HEK293T (cell line): ENCODE data around the gene RAB32.

ENCODE experiments used
- BHLHE40 ChIP-seq: fragments of 450-650 bp; IDR thresholded peaks from 2 replicates; pipeline ENCODE4 v1.6.1; 2016; ENCODE audit warnings: mild to moderate bottlenecking, moderate library complexity, borderline replicate concordance
- FOXA1 ChIP-seq: fragments of 450-650 bp; IDR thresholded peaks from 2 replicates; pipeline ENCODE4 v1.6.1; 2016; ENCODE audit warnings: mild to moderate bottlenecking
- HDGF ChIP-seq: fragments of 450-650 bp; IDR thresholded peaks from 2 replicates; pipeline ENCODE4 v1.6.1; 2017; ENCODE audit warnings: antibody characterized with exemption, borderline replicate concordance
- SUZ12 ChIP-seq: fragments of 450-650 bp; IDR thresholded peaks from 2 replicates; pipeline ENCODE4 v1.6.1; 2016; ENCODE audit warnings: mild to moderate bottlenecking
- TF ChIP-seq, protein P1 (sequence below): fragments of 450-650 bp; IDR thresholded peaks from 2 replicates; pipeline ENCODE4 v1.6.1; 2016

GRCh38 chr6:146598772-146599405 is 55.3 kb downstream of the RAB32 start, which contains the start of gene ADGB:
- no peak for TF ChIP-seq BHLHE40
- no peak for TF ChIP-seq FOXA1
- no peak for TF ChIP-seq SUZ12
- TF ChIP-seq, protein P1, sequence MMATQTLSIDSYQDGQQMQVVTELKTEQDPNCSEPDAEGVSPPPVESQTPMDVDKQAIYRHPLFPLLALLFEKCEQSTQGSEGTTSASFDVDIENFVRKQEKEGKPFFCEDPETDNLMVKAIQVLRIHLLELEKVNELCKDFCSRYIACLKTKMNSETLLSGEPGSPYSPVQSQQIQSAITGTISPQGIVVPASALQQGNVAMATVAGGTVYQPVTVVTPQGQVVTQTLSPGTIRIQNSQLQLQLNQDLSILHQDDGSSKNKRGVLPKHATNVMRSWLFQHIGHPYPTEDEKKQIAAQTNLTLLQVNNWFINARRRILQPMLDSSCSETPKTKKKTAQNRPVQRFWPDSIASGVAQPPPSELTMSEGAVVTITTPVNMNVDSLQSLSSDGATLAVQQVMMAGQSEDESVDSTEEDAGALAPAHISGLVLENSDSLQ, result no peak
- TF ChIP-seq HDGF, result no peak
